ENCODE measurements around the gene CACNB1.
A peak's percentile ranks its signal among the peaks of the same experiment; 100 is the strongest.

- peak in 1 of 3 donors; percentile 10 for TF ChIP-seq CTCF (IDR thresholded peaks at IDR 0.05)
- TF ChIP-seq POLR2A (IDR thresholded peaks at IDR 0.05) = no peak
Observed at GRCh38 chr17:39239640-39240314, 42.3 kb upstream of the CACNB1 start.
